Large intestine (tissue), 3 donors: ENCODE results near the gene ST8SIA6. TPM values are rescaled to one million over a fixed set of nuclear protein-coding genes. Genes with fewer than 3 reads are reported as not detected.

ENCODE experiments used
- DNase-seq, 2 donors: peaks; one replicate each; pipeline versions ENCODE4 v3.0.0 to v3.0.0-alpha.2; 2013
- H3K27ac ChIP-seq: one replicate; pipeline ENCODE4 v1.5.1; 2013; ENCODE audit warnings: low read length
- H3K27me3 ChIP-seq: 2 replicates; pipeline ENCODE4 v1.6.1; 2013; ENCODE audit warnings: low read length; ENCODE audit not compliant: control insufficient read depth, insufficient read depth
- H3K36me3 ChIP-seq: 2 replicates; pipeline ENCODE4 v1.6.1; 2013; ENCODE audit warnings: low read length; ENCODE audit not compliant: control insufficient read depth, insufficient read depth
- H3K4me1 ChIP-seq: one replicate; pipeline ENCODE4 v1.6.1; 2013; ENCODE audit warnings: low read length; ENCODE audit not compliant: control insufficient read depth, insufficient read depth
- H3K4me3 ChIP-seq: one replicate; pipeline ENCODE4 v1.5.1; 2013; ENCODE audit warnings: low read length
- H3K9me3 ChIP-seq: one replicate; pipeline ENCODE4 v1.6.1; 2013; ENCODE audit warnings: mild to moderate bottlenecking, low read depth, low read length, moderate library complexity; ENCODE audit not compliant: control insufficient read depth
- WGBS: methylation state at CpG from one replicate; pipeline ENCODE4 v1.1.5; 2013; ENCODE audit warnings: low lambda C conversion rate; ENCODE audit not compliant: insufficient coverage; 5-methylcytosine and 5-hydroxymethylcytosine counted together
- polyA plus RNA-seq: library from polyadenylated mRNA; unstranded; fragments of 120-200 nt; gene quantifications from one replicate; pipeline ENCODE4 v1.2.1, GENCODE V29; 2013

The ST8SIA6 gene
- polyA plus RNA-seq, 1 donor = 3.0 TPM

GRCh38 chr10:17365402-17365801 lies 89.0 kb downstream of the ST8SIA6 start:
- H3K4me3 ChIP-seq = no peak overlapping the region
- no peaks in the 10 kb centered on the region for H3K4me1 ChIP-seq
- no peaks in the 10 kb centered on the region for H3K9me3 ChIP-seq
- H3K36me3 ChIP-seq = no peaks in the 10 kb centered on the region
- H3K27ac ChIP-seq = no peak overlapping the region
- WGBS = no CpG with 5 or more reads among the region's 1 CpG
- DNase-seq = no peak
- no peaks in the 10 kb centered on the region for H3K27me3 ChIP-seq

GRCh38 chr10:17358461-17358860 lies 95.9 kb downstream of the ST8SIA6 start:
- no peaks in the 10 kb centered on the region for H3K36me3 ChIP-seq
- 100% methylated on average over 1 of the region's 1 CpG for WGBS
- no peak for DNase-seq
- no peaks in the 10 kb centered on the region for H3K9me3 ChIP-seq
- H3K27ac ChIP-seq = no peak overlapping the region
- H3K27me3 ChIP-seq = no peaks in the 10 kb centered on the region
- H3K4me1 ChIP-seq = no peaks in the 10 kb centered on the region
- H3K4me3 ChIP-seq = no peak overlapping the region

- DNase-seq = no peak
- H3K4me3 ChIP-seq = no peak overlapping the region
- H3K9me3 ChIP-seq = no peaks in the 10 kb centered on the region
- WGBS = no CpG with 5 or more reads among the region's 2 CpGs
- H3K4me1 ChIP-seq = no peaks in the 10 kb centered on the region
- H3K27ac ChIP-seq = no peak overlapping the region
- no peaks in the 10 kb centered on the region for H3K36me3 ChIP-seq
- no peaks in the 10 kb centered on the region for H3K27me3 ChIP-seq
Measured at GRCh38 chr10:17357781-17358180, 96.6 kb downstream of the ST8SIA6 start.

GRCh38 chr10:17356820-17357219 lies 97.6 kb downstream of the ST8SIA6 start:
- Histone ChIP-seq H3K4me1 (no peaks in the 10 kb centered on the region), H3K27me3 (no peaks in the 10 kb centered on the region), H3K27ac (no peak overlapping the region), H3K4me3 (no peak overlapping the region), H3K9me3 (no peaks in the 10 kb centered on the region), H3K36me3 (no peaks in the 10 kb centered on the region)
- no peak for DNase-seq
- WGBS = 100% methylated on average over 1 of the region's 2 CpGs

- no peak overlapping the region for H3K27ac ChIP-seq
- H3K27me3 ChIP-seq = no peaks in the 10 kb centered on the region
- no peaks in the 10 kb centered on the region for H3K9me3 ChIP-seq
- H3K4me3 ChIP-seq = no peak overlapping the region
- H3K36me3 ChIP-seq = no peaks in the 10 kb centered on the region
- DNase-seq = no peak
- WGBS = 73% methylated on average over 2 of the region's 5 CpGs
- H3K4me1 ChIP-seq = no peaks in the 10 kb centered on the region
Measured at GRCh38 chr10:17354781-17355180, 99.6 kb downstream of the ST8SIA6 start.

GRCh38 chr10:17353568-17354300 lies 100.7 kb downstream of the ST8SIA6 start:
- no peak for DNase-seq
- Histone ChIP-seq H3K27ac (no peak overlapping the region), H3K4me1 (no peaks in the 10 kb centered on the region), H3K27me3 (no peaks in the 10 kb centered on the region), H3K36me3 (no peaks in the 10 kb centered on the region), H3K9me3 (no peaks in the 10 kb centered on the region), H3K4me3 (no peak overlapping the region)
- 89% methylated on average over 5 of the region's 7 CpGs for WGBS

- H3K4me1 ChIP-seq = no peaks in the 10 kb centered on the region
- WGBS = 85% methylated on average over 2 of the region's 2 CpGs
- no peaks in the 10 kb centered on the region for H3K36me3 ChIP-seq
- no peaks in the 10 kb centered on the region for H3K9me3 ChIP-seq
- H3K27me3 ChIP-seq = no peaks in the 10 kb centered on the region
- no peak overlapping the region for H3K4me3 ChIP-seq
- no peak for DNase-seq
- H3K27ac ChIP-seq = no peak overlapping the region
Measured at GRCh38 chr10:17352583-17352982, 101.8 kb downstream of the ST8SIA6 start.

GRCh38 chr10:17351506-17351905 lies 102.9 kb downstream of the ST8SIA6 start:
- no peak for DNase-seq
- no peaks in the 10 kb centered on the region for H3K36me3 ChIP-seq
- no peaks in the 10 kb centered on the region for H3K27me3 ChIP-seq
- no peaks in the 10 kb centered on the region for H3K9me3 ChIP-seq
- no peaks in the 10 kb centered on the region for H3K4me1 ChIP-seq
- no peak overlapping the region for H3K27ac ChIP-seq
- no peak overlapping the region for H3K4me3 ChIP-seq
- WGBS = no CpG with 5 or more reads among the region's 1 CpG

GRCh38 chr10:17349717-17350116 lies 104.7 kb downstream of the ST8SIA6 start:
- no peak for DNase-seq
- no peaks in the 10 kb centered on the region for H3K27me3 ChIP-seq
- no peak overlapping the region for H3K27ac ChIP-seq
- H3K9me3 ChIP-seq = no peaks in the 10 kb centered on the region
- no CpG with 5 or more reads among the region's 1 CpG for WGBS
- H3K4me1 ChIP-seq = no peaks in the 10 kb centered on the region
- H3K36me3 ChIP-seq = no peaks in the 10 kb centered on the region
- no peak overlapping the region for H3K4me3 ChIP-seq

- H3K4me3 ChIP-seq = no peak overlapping the region
- no peaks in the 10 kb centered on the region for H3K9me3 ChIP-seq
- no peaks in the 10 kb centered on the region for H3K27me3 ChIP-seq
- 72% methylated on average over 6 of the region's 21 CpGs for WGBS
- peak; percentile 12 to 20 for DNase-seq
- H3K36me3 ChIP-seq = no peaks in the 10 kb centered on the region
- H3K27ac ChIP-seq = no peak overlapping the region
- H3K4me1 ChIP-seq = no peaks in the 10 kb centered on the region
Measured at GRCh38 chr10:17348501-17349349, 105.7 kb downstream of the ST8SIA6 start.
